H1 (cell line): ENCODE data around the gene AMOT. TPM values are rescaled to one million over a fixed set of nuclear protein-coding genes. Genes with fewer than 3 reads are reported as not detected.
A peak's percentile ranks its signal among the peaks of the same experiment; 100 is the strongest.

Experiments used
- CTCF ChIA-PET: fragments of 300-600 bp; sonication (Branson Sonifier 250); formaldehyde crosslinking; loops from one replicate; lab custom pipeline; 2021; ENCODE audit not compliant: partially characterized antibody; lab: Charles Lee
- POLR2A ChIA-PET: fragments of 300-600 bp; sonication (Branson Sonifier 250); formaldehyde crosslinking; loops from one replicate; lab custom pipeline; 2021; ENCODE audit warnings: inconsistent platforms; ENCODE audit not compliant: partially characterized antibody; lab: Charles Lee
- DNase-seq, 2 experiments: peaks; one replicate each; pipeline versions ENCODE4 v3.0.0 to v3.0.0-alpha.2; 2010 to 2022; ENCODE audit warnings: low spot score in 2 of 2, low read depth in 1 of 2, mixed read lengths in 1 of 2
- FAIRE-seq: peaks from 2 replicates; lab custom pipeline; 2011; peaks lifted over from hg19 to GRCh38; lab: Jason Lieb, UNC
- H2AFZ ChIP-seq: 2 replicates; pipeline ENCODE4 v1.8.1; 2012; ENCODE audit warnings: low read length, inconsistent platforms
- H2AK5ac ChIP-seq: 2 replicates; pipeline ENCODE4 v1.6.1; 2013; ENCODE audit warnings: low read depth, low read length
- H2BK120ac ChIP-seq: replicated peaks from 2 replicates; pipeline ENCODE3; 2013; ENCODE audit warnings: low read depth, low read length, inconsistent platforms
- H2BK12ac ChIP-seq: 2 replicates; pipeline ENCODE4 v1.6.1; 2013; ENCODE audit warnings: low read depth, low read length
- H2BK15ac ChIP-seq: 2 replicates; pipeline ENCODE4 v1.6.1; 2013; ENCODE audit warnings: low read length
- H2BK20ac ChIP-seq: 2 replicates; pipeline ENCODE4 v1.6.1; 2013; ENCODE audit warnings: low read length
- H2BK5ac ChIP-seq: 2 replicates; pipeline ENCODE4 v1.6.1; 2013; ENCODE audit warnings: low read depth, low read length
- H3K14ac ChIP-seq: 2 replicates; pipeline ENCODE4 v1.6.1; 2013; ENCODE audit warnings: inconsistent platforms; ENCODE audit not compliant: insufficient read length
- H3K18ac ChIP-seq: 2 replicates; pipeline ENCODE4 v1.6.1; 2013; ENCODE audit warnings: low read length; ENCODE audit errors: extremely low read depth
- H3K23ac ChIP-seq: 2 replicates; pipeline ENCODE4 v1.6.1; 2013; ENCODE audit warnings: inconsistent platforms; ENCODE audit not compliant: insufficient read length
- H3K23me2 ChIP-seq: 2 replicates; pipeline ENCODE4 v1.6.1; 2013; ENCODE audit warnings: low read depth, low read length
- H3K27ac ChIP-seq: 2 replicates; pipeline ENCODE4 v1.6.1; 2011; ENCODE audit warnings: low read depth, low read length, inconsistent platforms
- H3K27me3 ChIP-seq, 4 experiments: replicated peaks in 1 of 4; 1 replicate in 1 of 4; 2 replicates in 3 of 4; pipeline versions ENCODE4 v1.6.1 to v1.8.1; 2011 to 2013; ENCODE audit warnings: low read length in 3 of 4, mild to moderate bottlenecking in 3 of 4, inconsistent platforms in 2 of 4, mixed read lengths in 2 of 4, moderate library complexity in 1 of 4; ENCODE audit not compliant: control insufficient read depth in 3 of 4, insufficient read depth in 3 of 4; ENCODE audit errors: extremely low read depth in 1 of 4
- H3K36me3 ChIP-seq, 4 experiments: 2 replicates each; pipeline versions ENCODE4 v1.6.1 to v1.8.1; 2011 to 2013; ENCODE audit warnings: mild to moderate bottlenecking in 4 of 4, low read length in 3 of 4, moderate library complexity in 2 of 4, control low read depth in 1 of 4, inconsistent platforms in 1 of 4; ENCODE audit not compliant: insufficient read depth in 4 of 4, control insufficient read depth in 2 of 4
- H3K4ac ChIP-seq: replicated peaks from 2 replicates; pipeline ENCODE3; 2013; ENCODE audit warnings: low read length, low read depth, mixed read lengths, inconsistent platforms; ENCODE audit not compliant: insufficient read length
- H3K4me1 ChIP-seq, 4 experiments: replicated peaks in 1 of 4; 1 replicate in 1 of 4; 2 replicates in 3 of 4; pipeline versions ENCODE4 v1.6.1 to v1.8.1; 2011 to 2013; ENCODE audit warnings: low read length in 3 of 4, inconsistent platforms in 2 of 4, mixed read lengths in 1 of 4; ENCODE audit not compliant: insufficient read depth in 4 of 4, control insufficient read depth in 3 of 4
- H3K4me2 ChIP-seq, 2 experiments: 2 replicates each; pipeline versions ENCODE4 v1.6.1 to v1.8.1; 2011 to 2013; ENCODE audit warnings: low read depth in 2 of 2, low read length in 2 of 2, control low read depth in 1 of 2, inconsistent platforms in 1 of 2, mild to moderate bottlenecking in 1 of 2; ENCODE audit not compliant: insufficient read depth in 1 of 2
- H3K4me3 ChIP-seq, 4 experiments: fragments of 200-600, 300-600 bp in 1 of 4; sonication (generic), shearing (Covaris generic), sonication (Bioruptor Twin) in 1 of 4; 2 replicates each; pipeline versions ENCODE4 v1.5.1 to v1.8.1; 2011 to 2016; ENCODE audit warnings: low read length in 4 of 4, low read depth in 3 of 4, control low read depth in 2 of 4, inconsistent platforms in 2 of 4, mild to moderate bottlenecking in 2 of 4, mixed read lengths in 1 of 4, moderate library complexity in 1 of 4; ENCODE audit not compliant: insufficient read depth in 2 of 4; ENCODE audit errors: extremely low read depth in 1 of 4
- H3K56ac ChIP-seq: replicated peaks from 2 replicates; pipeline ENCODE3; 2013; ENCODE audit warnings: low read depth, mild to moderate bottlenecking, mixed read lengths, low read length, inconsistent platforms; ENCODE audit not compliant: insufficient read length
- H3K79me1 ChIP-seq: 2 replicates; pipeline ENCODE4 v1.6.1; 2013; ENCODE audit warnings: low read depth, low read length, control low read depth
- H3K79me2 ChIP-seq, 2 experiments: 2 replicates each; pipeline versions ENCODE4 v1.6.1 to v1.8.1; 2012 to 2013; ENCODE audit warnings: low read length in 2 of 2, mild to moderate bottlenecking in 2 of 2, inconsistent platforms in 1 of 2; ENCODE audit not compliant: insufficient read depth in 2 of 2, control insufficient read depth in 1 of 2
- H3K9ac ChIP-seq, 4 experiments: replicated peaks in 1 of 4; 1 replicate in 1 of 4; 2 replicates in 3 of 4; pipeline versions ENCODE4 v1.6.1 to v1.8.1; 2011 to 2013; ENCODE audit warnings: low read depth in 3 of 4, low read length in 3 of 4, control low read depth in 2 of 4, mild to moderate bottlenecking in 2 of 4, moderate library complexity in 2 of 4, inconsistent platforms in 1 of 4; ENCODE audit errors: extremely low read depth in 1 of 4
- H3K9me3 ChIP-seq, 2 experiments: 2 replicates each; pipeline versions ENCODE4 v1.6.1 to v1.8.1; 2012 to 2013; ENCODE audit warnings: mild to moderate bottlenecking in 2 of 2, moderate library complexity in 2 of 2, control low read depth in 1 of 2, inconsistent platforms in 1 of 2, low read depth in 1 of 2, low read length in 1 of 2, mixed read lengths in 1 of 2; ENCODE audit not compliant: insufficient read depth in 2 of 2
- H4K20me1 ChIP-seq, 2 experiments: replicated peaks in 1 of 2; 2 replicates each; pipeline versions ENCODE3 to v1.8.1; 2011 to 2013; ENCODE audit warnings: inconsistent platforms in 2 of 2, low read length in 2 of 2, mild to moderate bottlenecking in 1 of 2; ENCODE audit not compliant: insufficient read depth in 2 of 2, control insufficient read depth in 1 of 2
- H4K5ac ChIP-seq: 2 replicates; pipeline ENCODE4 v1.6.1; 2013; ENCODE audit warnings: low read length, low read depth, mixed read lengths, inconsistent platforms; ENCODE audit not compliant: insufficient read length
- H4K8ac ChIP-seq: 2 replicates; pipeline ENCODE4 v1.8.0; 2013; ENCODE audit warnings: mild to moderate bottlenecking, moderate library complexity, low read length, inconsistent platforms; ENCODE audit not compliant: insufficient read depth; ENCODE audit errors: extremely low read depth
- H4K91ac ChIP-seq: replicated peaks from 2 replicates; pipeline ENCODE3; 2013; ENCODE audit warnings: low read length, mixed read lengths, inconsistent platforms; ENCODE audit not compliant: insufficient read length
- BCL11A ChIP-seq, 2 experiments: IDR thresholded peaks; one replicate each; pipeline ENCODE4 v1.6.1; 2011; ENCODE audit warnings: low read depth in 2 of 2, low read length in 2 of 2, mild to moderate bottlenecking in 2 of 2
- CREB1 ChIP-seq: IDR thresholded peaks from 2 replicates; pipeline ENCODE4 v1.6.1; 2012; ENCODE audit warnings: inconsistent platforms
- CTCF ChIP-seq, 3 experiments: IDR thresholded peaks; 1 replicate in 2 of 3; 2 replicates in 1 of 3; pipeline versions ENCODE4 v1.5.1 to v1.6.1; 2011; ENCODE audit warnings: low read length in 3 of 3, mild to moderate bottlenecking in 3 of 3, inconsistent platforms in 2 of 3, low read depth in 1 of 3, moderate library complexity in 1 of 3; ENCODE audit not compliant: insufficient read depth in 1 of 3; ENCODE audit errors: control extremely low read depth in 1 of 3
- FOSL1 ChIP-seq: IDR thresholded peaks from 2 replicates; pipeline ENCODE4 v1.6.1; 2011; ENCODE audit warnings: mild to moderate bottlenecking, low read depth, low read length, moderate library complexity; ENCODE audit not compliant: insufficient read depth
- NRF1 ChIP-seq: IDR thresholded peaks from 2 replicates; pipeline ENCODE4 v1.6.1; 2011; ENCODE audit warnings: mild to moderate bottlenecking, low read depth, low read length, improper control_type of control experiment
- PHF8 ChIP-seq: fragments of 200-600 bp; sonication (generic); conservative IDR thresholded peaks from 2 replicates; pipeline ENCODE4 v1.7.1; 2012; ENCODE audit warnings: low read depth, mild to moderate bottlenecking, inconsistent platforms, low read length, moderate library complexity
- RAD21 ChIP-seq, 2 experiments: IDR thresholded peaks in 1 of 2; conservative IDR thresholded peaks in 1 of 2; 2 replicates each; pipeline ENCODE4 v1.6.1; 2011; ENCODE audit warnings: low read depth in 2 of 2, low read length in 2 of 2, improper control_type of control experiment in 1 of 2, inconsistent platforms in 1 of 2, mild to moderate bottlenecking in 1 of 2, moderate library complexity in 1 of 2
- SP1 ChIP-seq: IDR thresholded peaks from 2 replicates; pipeline ENCODE4 v1.6.1; 2011; ENCODE audit warnings: low read depth, low read length
- SP2 ChIP-seq: IDR thresholded peaks from 2 replicates; pipeline ENCODE4 v1.6.1; 2012; ENCODE audit warnings: mild to moderate bottlenecking, low read length, inconsistent platforms
- TAF7 ChIP-seq: optimal IDR thresholded peaks from 2 replicates; pipeline ENCODE3; 2011; ENCODE audit warnings: low read depth, mild to moderate bottlenecking, inconsistent platforms, low read length, moderate library complexity, borderline replicate concordance
- YY1 ChIP-seq: IDR thresholded peaks from 2 replicates; pipeline ENCODE4 v1.6.1; 2011; ENCODE audit warnings: low read depth, mild to moderate bottlenecking, low read length
- ZNF274 ChIP-seq: IDR thresholded peaks from 2 replicates; pipeline ENCODE4 v1.7.0; 2012; ENCODE audit warnings: low read length, borderline replicate concordance; ENCODE audit errors: extremely low read depth
- WGBS, 2 experiments: shearing (Covaris generic) in 1 of 2; methylation state at CpG; one replicate each; pipeline versions ENCODE4 v1.1.6 to v1.1.7; 2013 to 2015; ENCODE audit warnings: low lambda C conversion rate in 2 of 2, mixed read lengths in 2 of 2, inconsistent platforms in 1 of 2, low coverage in 1 of 2, missing lambda C conversion rate in 1 of 2; ENCODE audit not compliant: insufficient replicate concordance in 2 of 2, insufficient coverage in 1 of 2, insufficient read length in 1 of 2; ENCODE audit errors: extremely low coverage in 1 of 2, missing lambda C conversion rate in 1 of 2; 5-methylcytosine and 5-hydroxymethylcytosine counted together
- polyA plus RNA-seq, 7 experiments: library from polyadenylated mRNA; depleted of rRNA in 3 of 7; stranded (reverse) in 5 of 7; unstranded in 2 of 7; fragments of >200 nt in 5 of 7; fragments of 200-250 nt in 2 of 7; gene quantifications; 1 replicate in 5 of 7; 2 replicates in 1 of 7; 4 replicates in 1 of 7; pipeline versions ENCODE4 v1.2.1 to v1.2.3, GENCODE V29; 2011 to 2013; ENCODE audit warnings: missing spikeins in 2 of 7, mixed read lengths in 2 of 7
- total RNA-seq: library from RNA; stranded (reverse); fragmentation: NEBNext Ultra II Directional; extraction: Animal tissue kit (Norgen Biotek cat#: 25700); gene quantifications from 2 replicates; pipeline ENCODE4 v1.2.1, GENCODE V29; 2021

Gene AMOT
- total and polyA plus RNA-seq, 2 of the 8 experiments (the other 6 are each of a cell fraction or from before 2014, with no cell fraction given): 2.3 to 7.1 TPM

DNA sequence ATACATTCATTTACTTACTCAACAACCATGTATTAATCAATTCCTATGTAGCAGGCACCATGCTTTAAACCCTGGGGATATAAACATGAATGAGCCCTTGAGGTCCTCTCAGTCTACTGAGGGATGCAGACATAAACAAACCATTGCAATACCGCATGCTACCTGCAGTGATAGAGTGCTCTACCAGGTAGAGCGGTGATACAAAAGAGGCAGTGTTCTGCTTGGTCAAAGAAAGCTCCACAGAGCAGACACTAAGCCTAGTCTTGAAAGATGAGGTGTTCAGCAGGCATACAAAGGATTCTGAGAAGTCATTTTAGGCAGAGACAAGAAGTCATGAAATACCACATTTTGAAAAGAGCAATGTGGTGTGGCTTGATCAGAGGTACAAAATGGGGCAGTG, 26.9 kb upstream of the AMOT start:
- no peak overlapping the region for H3K27ac ChIP-seq
- H4K8ac ChIP-seq: no peak overlapping the region
- H3K9ac ChIP-seq: no peak overlapping the region
- H4K5ac ChIP-seq: no peak overlapping the region
- H3K79me2 ChIP-seq: no peaks in the 10 kb centered on the region
- H3K4me1 ChIP-seq: no peaks in the 10 kb centered on the region
- TF ChIP-seq BCL11A (IDR thresholded peaks at IDR 0.05; ENCODE audit: low read depth in 2 of 2, low read length in 2 of 2) (no peak), ZNF274 (no peak), PHF8 (no peak), NRF1 (no peak), TAF7 (no peak), FOSL1 (no peak), RAD21 (IDR thresholded peaks at IDR 0.05 in 1 of 2, conservative IDR thresholded peaks at IDR 0.05 in 1 of 2; ENCODE audit: low read depth in 2 of 2, low read length in 2 of 2) (peak; percentile 34; a peak in 3 of 4 replicates), CTCF (IDR thresholded peaks at IDR 0.05; ENCODE audit: control extremely low read depth in 1 of 3, insufficient read depth in 1 of 3, low read depth in 1 of 3, low read length in 3 of 3) (peak in 2 of 3 experiments; percentile 5 to 46; a peak in 1 of 4 replicates), YY1 (no peak), SP1 (no peak), CREB1 (no peak), SP2 (no peak)
- no peaks in the 10 kb centered on the region for H3K23me2 ChIP-seq
- no peak overlapping the region for H3K14ac ChIP-seq
- H3K9me3 ChIP-seq: no peaks in the 10 kb centered on the region
- no peak overlapping the region for H2BK15ac ChIP-seq
- H2BK12ac ChIP-seq: no peak overlapping the region
- no peak overlapping the region for H3K4ac ChIP-seq
- H2AFZ ChIP-seq: no peak overlapping the region
- H2BK20ac ChIP-seq: no peak overlapping the region
- peak; percentile 93 for FAIRE-seq
- POLR2A ChIA-PET: no interaction called here
- no peak overlapping the region for H3K18ac ChIP-seq
- 22% methylated on average over 2 of the region's 2 CpGs; no CpG with 5 or more reads in 1 of the 2 experiments for WGBS, 2 experiments
- no peaks in the 10 kb centered on the region for H3K79me1 ChIP-seq
- H4K20me1 ChIP-seq: no peaks in the 10 kb centered on the region
- no peaks in the 10 kb centered on the region for H3K27me3 ChIP-seq
- H2BK5ac ChIP-seq: no peak overlapping the region
- no peak overlapping the region for H4K91ac ChIP-seq
- no peak overlapping the region for H3K4me3 ChIP-seq
- no peaks in the 10 kb centered on the region for H3K36me3 ChIP-seq
- H3K23ac ChIP-seq: no peak overlapping the region
- DNase-seq: no peak
- CTCF ChIA-PET: interaction anchor here (0.5 to 1.4 kb wide), 5 partner anchors 9 to 135 kb away, joined by 3 to 5 read pairs (median 3); no protein-coding TSS in a partner anchor
- no peak overlapping the region for H2AK5ac ChIP-seq
- no peak overlapping the region for H3K4me2 ChIP-seq
- no peak overlapping the region for H2BK120ac ChIP-seq
- no peak overlapping the region for H3K56ac ChIP-seq
